K562 (cell line): ENCODE data around the gene LIX1. TPM values are rescaled to one million over a fixed set of nuclear protein-coding genes. Genes with fewer than 3 reads are reported as not detected.
"Not testable (repeated sequence)": the region's sequence is repeated elsewhere in the genome, so short reads cannot be mapped to it uniquely, and the experiment has no call there.

ENCODE experiments used
- ATAC-seq: fragments of 200-7000 bp; cut with Tn5 transposase; 3 replicates; pipeline ENCODE4 v1.9.1; 2020; ENCODE audit warnings: moderate library complexity
- BruUV-seq: library from RNA; stranded (reverse); fragments of 400-500 nt; replicated peaks from 2 replicates; lab custom pipeline; 2021; lab: Mats Ljungman, UMichigan
- CTCF ChIA-PET: fragments of 300-600 bp; formaldehyde crosslinking; extraction: SDS; loops from one replicate; lab custom pipeline; 2021; ENCODE audit warnings: low intra/inter-chr PET ratio; lab: Yijun Ruan, JAX
- POLR2A ChIA-PET: fragments of 300-600, 350-650 bp; sonication (Branson Sonifier 250); formaldehyde crosslinking; extraction: SDS; loops from one replicate; lab custom pipeline; 2021; ENCODE audit warnings: antibody characterized with exemption, inconsistent platforms; lab: Yijun Ruan, JAX
- DNase-seq, 4 experiments: peaks; one replicate each; pipeline versions ENCODE4 v3.0.0 to v3.0.0-alpha.2; 2011 to 2018; ENCODE audit warnings: low spot score in 3 of 4, mixed read lengths in 3 of 4; ENCODE audit errors: extremely low read depth in 1 of 4
- FAIRE-seq: peaks from 2 replicates; lab custom pipeline; 2011; peaks lifted over from hg19 to GRCh38; lab: Jason Lieb, UNC
- H2AFZ ChIP-seq: 2 replicates; pipeline ENCODE4 v1.6.0; 2011; ENCODE audit warnings: low read depth, low read length, control low read depth, inconsistent platforms
- H3K27ac ChIP-seq: fragments of 200-600 bp; 3 replicates; pipeline ENCODE4 v1.8.0; 2011; ENCODE audit warnings: low read depth, mild to moderate bottlenecking, control low read depth, inconsistent platforms, low read length, moderate library complexity, mixed read lengths; ENCODE audit errors: extremely low read depth
- H3K27me3 ChIP-seq, 2 experiments: fragments of 300-600 bp in 1 of 2; 2 replicates in 1 of 2; 3 replicates in 1 of 2; pipeline versions ENCODE4 v1.6.0 to v1.8.0; 2011; ENCODE audit warnings: inconsistent platforms in 2 of 2, low read length in 2 of 2, mild to moderate bottlenecking in 1 of 2, mixed read lengths in 1 of 2, moderate library complexity in 1 of 2; ENCODE audit not compliant: control insufficient read depth in 2 of 2, insufficient read depth in 2 of 2
- H3K36me3 ChIP-seq: fragments of 300-600 bp; 3 replicates; pipeline ENCODE4 v1.8.0; 2011; ENCODE audit warnings: mild to moderate bottlenecking, low read length, inconsistent platforms; ENCODE audit not compliant: control insufficient read depth, insufficient read depth
- H3K4me1 ChIP-seq, 2 experiments: fragments of 200-600 bp in 1 of 2; replicated peaks in 1 of 2; 2 replicates in 1 of 2; 3 replicates in 1 of 2; pipeline versions ENCODE4 v1.5.1 to v1.8.0; 2011; ENCODE audit warnings: inconsistent platforms in 2 of 2, low read length in 2 of 2, mild to moderate bottlenecking in 1 of 2, mixed read lengths in 1 of 2, moderate library complexity in 1 of 2; ENCODE audit not compliant: control insufficient read depth in 2 of 2, insufficient read depth in 2 of 2
- H3K4me2 ChIP-seq: 2 replicates; pipeline ENCODE4 v1.6.1; 2011; ENCODE audit warnings: low read length, control low read depth, inconsistent platforms, mixed read lengths; ENCODE audit not compliant: insufficient read depth
- H3K4me3 ChIP-seq: fragments of 200-600 bp; sonication (generic), shearing (Covaris generic); 2 replicates; pipeline ENCODE4 v1.5.1; 2016; ENCODE audit warnings: control low read depth, inconsistent platforms
- H3K79me2 ChIP-seq: fragments of 200-600 bp; 3 replicates; pipeline ENCODE4 v1.8.0; 2011; ENCODE audit warnings: low read length, inconsistent platforms; ENCODE audit not compliant: control insufficient read depth, insufficient read depth
- H3K9ac ChIP-seq, 2 experiments: 2 replicates each; pipeline versions ENCODE4 v1.6.0 to v1.6.1; 2011; ENCODE audit warnings: low read depth in 2 of 2, low read length in 2 of 2, control low read depth in 1 of 2, inconsistent platforms in 1 of 2, mild to moderate bottlenecking in 1 of 2, mixed read lengths in 1 of 2; ENCODE audit not compliant: insufficient read depth in 1 of 2
- H3K9me1 ChIP-seq: one replicate; pipeline ENCODE4 v1.6.0; 2011; ENCODE audit warnings: inconsistent platforms, mild to moderate bottlenecking, low read length, moderate library complexity; ENCODE audit not compliant: control insufficient read depth, insufficient read depth
- H3K9me3 ChIP-seq: replicated peaks from 2 replicates; pipeline ENCODE4 v1.5.1; 2011; ENCODE audit warnings: low read depth, low read length, inconsistent platforms; ENCODE audit not compliant: control insufficient read depth, insufficient read depth
- H4K20me1 ChIP-seq: replicated peaks from 2 replicates; pipeline ENCODE4 v1.6.1; 2011; ENCODE audit warnings: low read length, inconsistent platforms, mixed read lengths; ENCODE audit not compliant: control insufficient read depth, insufficient read depth
- ZNF398 ChIP-seq: fragments of 250-450 bp; sonication (Bioruptor Pico); IDR thresholded peaks from 2 replicates; pipeline ENCODE4 v1.8.0; 2021; ENCODE audit warnings: moderate library complexity, mild to moderate bottlenecking, inconsistent platforms
- ZNF766 ChIP-seq: fragments of 200-800 bp; sonication (Bioruptor generic); conservative IDR thresholded peaks from 2 replicates; pipeline ENCODE4 v1.6.1; 2016; ENCODE audit warnings: missing genetic modification characterization, missing compliant biosample characterization
- WGBS: fragments of 100-300 bp; shearing (Covaris generic); methylation state at CpG from one replicate; pipeline ENCODE4 v1.1.6; 2016; ENCODE audit warnings: low coverage, mixed read lengths; ENCODE audit not compliant: insufficient coverage; ENCODE audit errors: missing lambda C conversion rate; 5-methylcytosine and 5-hydroxymethylcytosine counted together
- in situ Hi-C: fragments of 300-500 bp; cut with MboI; formaldehyde crosslinking; loops from 4 replicates; pipeline ENCODE4 v1.15.0; 2018; ENCODE audit warnings: inconsistent platforms, mixed read lengths
- intact Hi-C: fragments of 100-400 bp; cut with micrococcal nuclease; formaldehyde crosslinking; loops from 2 replicates; pipeline ENCODE4 v1.14.2; 2022
- polyA plus RNA-seq, 8 experiments: library from polyadenylated mRNA; depleted of rRNA in 4 of 8; stranded (reverse) in 5 of 8; unstranded in 3 of 8; fragments of >200 nt; fragmentation: Nextera tagmentation in 2 of 8; fragmentation: Illumina TruSeq in 1 of 8; extraction: Ambion mirVana in 2 of 8; extraction: Trizol in 1 of 8; gene quantifications; 2 replicates each; pipeline versions ENCODE4 v1.2.1 to v1.2.3, GENCODE V29; 2011 to 2014; ENCODE audit warnings: inconsistent platforms in 1 of 8, missing spikeins in 1 of 8
- total RNA-seq, 7 experiments: library from RNA; depleted of rRNA in 6 of 7; stranded (reverse); fragments of >200 nt in 6 of 7; fragmentation: Illumina TruSeq in 2 of 7; extraction: Trizol in 2 of 7; gene quantifications; 2 replicates each; pipeline versions ENCODE4 v1.2.1 to v1.2.3, GENCODE V29; 2011 to 2021; ENCODE audit warnings: low replicate concordance in 1 of 7

The LIX1 gene
- total and polyA plus RNA-seq, 9 of the 15 experiments (the other 6 are each of a cell fraction or from before 2014, with no cell fraction given) = 0.01 to 0.18 TPM; not detected in 7

- Histone ChIP-seq H3K4me3 (no peak overlapping the region), H3K36me3 (no peaks in the 10 kb centered on the region), H4K20me1 (no peaks in the 10 kb centered on the region), H3K9me1 (no peaks in the 10 kb centered on the region), H3K4me2 (no peak overlapping the region), H3K4me1 (no peaks in the 10 kb centered on the region; a peak in 1 of 5 replicates), H3K9ac (no peak overlapping the region), H3K27me3 (no peaks in the 10 kb centered on the region), H3K9me3 (no peaks in the 10 kb centered on the region), H3K27ac (no peak overlapping the region), H2AFZ (no peak overlapping the region), H3K79me2 (no peaks in the 10 kb centered on the region)
- DNase-seq (no peak), FAIRE-seq (no peak), ATAC-seq (no peak)
- intact Hi-C loops = no loop called here
- TF ChIP-seq ZNF766 (CRISPR knock-in tag) (peak; percentile 70), ZNF398 (CRISPR knock-in tag) (no peak)
- POLR2A ChIA-PET = no interaction called here
- WGBS = 0% methylated on average over 2 of the region's 2 CpGs
- BruUV-seq = no TSS peak
- in situ Hi-C loops = loop anchor here (25.0 kb wide), 1 partner anchor 1845 kb away; no protein-coding TSS in a partner anchor
- CTCF ChIA-PET = no interaction called here
Measured at GRCh38 chr5:97191893-97192292, 49.5 kb upstream of the LIX1 start.

- H2AFZ ChIP-seq, H3K4me2 ChIP-seq, DNase-seq, H3K36me3 ChIP-seq, H3K27ac ChIP-seq, POLR2A ChIA-PET, H3K9ac ChIP-seq, BruUV-seq, intact Hi-C loops, H3K79me2 ChIP-seq, H3K9me1 ChIP-seq, H3K4me1 ChIP-seq, H4K20me1 ChIP-seq, H3K4me3 ChIP-seq, H3K9me3 ChIP-seq, H3K27me3 ChIP-seq, FAIRE-seq, ATAC-seq: not testable (repeated sequence)
- in situ Hi-C loops = loop anchor here (25.0 kb wide), 1 partner anchor 1848 kb away; no protein-coding TSS in a partner anchor
- 8% methylated on average over 1 of the region's 1 CpG for WGBS
- CTCF ChIA-PET = interaction anchor here (0.7 kb wide), 1 partner anchor 465 kb away, joined by 3 read pairs; no protein-coding TSS in a partner anchor
Measured at GRCh38 chr5:97189523-97189922, 47.1 kb upstream of the LIX1 start.
